Astrocyte of the spinal cord (primary cell): ENCODE data around the gene LRRC52.

Source experiments
- DNase-seq: peaks from one replicate; pipeline ENCODE4 v3.0.0; 2011; ENCODE audit warnings: low read depth, low spot score
- H3K4me3 ChIP-seq: 2 replicates; pipeline ENCODE4 v1.5.1; 2011; ENCODE audit warnings: low read depth, mild to moderate bottlenecking, low read length, moderate library complexity
- in situ Hi-C: cut with HindIII; loops from 2 replicates; pipeline ENCODE4 v1.10.0; 2017; ENCODE audit warnings: low sequenced_read_pairs
- TF ChIP-seq, protein P1 (sequence below): IDR thresholded peaks from 2 replicates; pipeline ENCODE4 v1.5.1; 2012; ENCODE audit warnings: low read depth, mild to moderate bottlenecking, low read length, inconsistent platforms

Gene LRRC52

DNA sequence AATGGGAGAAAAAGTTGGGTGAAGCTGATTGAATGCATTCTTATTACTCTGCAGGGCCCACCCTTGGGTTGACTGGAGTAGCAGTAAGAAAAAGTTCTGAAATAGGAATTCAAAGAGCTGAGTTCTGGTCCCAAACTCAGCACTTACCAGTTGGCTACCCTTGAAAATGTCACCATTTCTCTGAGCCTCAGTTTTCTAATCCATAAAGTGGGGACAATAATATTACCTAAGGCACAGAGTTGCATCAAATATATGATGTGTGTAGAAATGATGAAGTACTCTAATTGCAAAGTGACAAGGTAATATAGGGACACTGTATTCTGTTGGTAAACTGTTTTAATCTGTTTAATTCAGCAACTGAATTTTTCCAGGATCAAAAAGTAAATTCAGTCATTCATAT lies 1.2 kb downstream of the LRRC52 start:
- in situ Hi-C loops, result no loop called here
- H3K4me3 ChIP-seq, result no peak overlapping the region
- TF ChIP-seq, protein P1, sequence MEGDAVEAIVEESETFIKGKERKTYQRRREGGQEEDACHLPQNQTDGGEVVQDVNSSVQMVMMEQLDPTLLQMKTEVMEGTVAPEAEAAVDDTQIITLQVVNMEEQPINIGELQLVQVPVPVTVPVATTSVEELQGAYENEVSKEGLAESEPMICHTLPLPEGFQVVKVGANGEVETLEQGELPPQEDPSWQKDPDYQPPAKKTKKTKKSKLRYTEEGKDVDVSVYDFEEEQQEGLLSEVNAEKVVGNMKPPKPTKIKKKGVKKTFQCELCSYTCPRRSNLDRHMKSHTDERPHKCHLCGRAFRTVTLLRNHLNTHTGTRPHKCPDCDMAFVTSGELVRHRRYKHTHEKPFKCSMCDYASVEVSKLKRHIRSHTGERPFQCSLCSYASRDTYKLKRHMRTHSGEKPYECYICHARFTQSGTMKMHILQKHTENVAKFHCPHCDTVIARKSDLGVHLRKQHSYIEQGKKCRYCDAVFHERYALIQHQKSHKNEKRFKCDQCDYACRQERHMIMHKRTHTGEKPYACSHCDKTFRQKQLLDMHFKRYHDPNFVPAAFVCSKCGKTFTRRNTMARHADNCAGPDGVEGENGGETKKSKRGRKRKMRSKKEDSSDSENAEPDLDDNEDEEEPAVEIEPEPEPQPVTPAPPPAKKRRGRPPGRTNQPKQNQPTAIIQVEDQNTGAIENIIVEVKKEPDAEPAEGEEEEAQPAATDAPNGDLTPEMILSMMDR, result no peak
- DNase-seq, result no peak

DNA sequence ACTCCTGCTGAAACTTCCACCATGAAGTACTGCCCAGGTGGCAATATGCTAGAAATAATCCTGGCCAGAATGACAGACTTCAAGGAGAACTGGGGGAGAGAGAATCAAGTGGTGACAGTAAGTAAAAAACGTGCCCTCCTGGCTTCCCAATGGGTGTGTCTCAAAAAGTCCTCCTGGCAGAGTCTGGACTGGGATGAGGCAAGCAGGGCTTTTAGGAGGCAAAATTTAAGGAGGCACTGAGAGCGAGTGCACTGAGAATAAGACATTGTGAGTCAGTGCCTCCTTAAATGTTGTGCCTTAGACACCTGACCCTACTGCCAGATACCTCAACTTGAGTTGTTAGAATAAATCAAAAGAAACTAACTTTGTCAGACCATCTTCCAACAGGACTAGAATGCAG lies 2.2 kb downstream of the LRRC52 start:
- TF ChIP-seq, protein P1, result no peak

DNA sequence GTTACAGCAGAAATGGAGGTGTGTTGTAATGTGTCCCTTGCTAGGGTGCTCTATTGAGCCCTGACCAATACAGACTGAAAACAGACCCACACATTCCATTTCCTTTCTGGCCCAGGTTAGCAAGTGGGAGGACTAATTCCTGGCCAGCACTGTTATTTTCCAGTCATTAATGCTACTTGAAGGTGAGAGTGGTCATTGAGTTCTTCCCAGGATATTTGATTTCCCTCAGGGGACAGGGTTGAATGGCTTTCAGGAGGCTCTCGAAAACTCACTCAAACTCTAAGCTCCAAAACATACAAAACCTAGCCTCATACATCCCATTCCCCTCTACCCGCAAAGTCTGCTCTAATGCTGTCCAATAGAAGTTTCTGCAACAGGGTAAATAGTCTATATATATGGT lies 6.2 kb downstream of the LRRC52 start:
- TF ChIP-seq, protein P1, result no peak
- DNase-seq, result no peak
- H3K4me3 ChIP-seq, result no peak overlapping the region
- in situ Hi-C loops, result no loop called here

More for the DNA sequence above, 2.2 kb downstream of the LRRC52 start:
- H3K4me3 ChIP-seq, result no peak overlapping the region
- in situ Hi-C loops, result no loop called here
- no peak for DNase-seq

DNA sequence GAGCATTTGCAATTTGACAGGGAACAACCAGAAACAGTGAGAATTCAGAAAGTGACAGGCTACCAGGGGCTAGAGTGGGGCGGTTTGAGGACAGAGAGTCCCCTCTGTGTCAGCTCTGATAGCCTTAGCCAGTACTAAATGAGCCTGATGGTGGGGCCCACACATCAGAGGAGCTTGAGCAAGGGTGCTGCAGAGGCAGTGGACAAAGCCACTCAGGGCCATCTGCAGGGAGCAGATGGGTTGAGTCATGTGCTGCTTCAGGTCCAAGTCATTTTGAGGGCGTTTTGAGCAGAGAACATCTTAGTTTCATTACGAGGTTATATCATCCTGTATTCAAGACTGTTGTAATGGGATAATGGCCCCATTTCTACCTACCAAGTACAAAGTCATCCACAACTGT lies 7.7 kb downstream of the LRRC52 start:
- in situ Hi-C loops, result no loop called here
- TF ChIP-seq, protein P1, result no peak
- H3K4me3 ChIP-seq, result no peak overlapping the region
- no peak for DNase-seq

DNA sequence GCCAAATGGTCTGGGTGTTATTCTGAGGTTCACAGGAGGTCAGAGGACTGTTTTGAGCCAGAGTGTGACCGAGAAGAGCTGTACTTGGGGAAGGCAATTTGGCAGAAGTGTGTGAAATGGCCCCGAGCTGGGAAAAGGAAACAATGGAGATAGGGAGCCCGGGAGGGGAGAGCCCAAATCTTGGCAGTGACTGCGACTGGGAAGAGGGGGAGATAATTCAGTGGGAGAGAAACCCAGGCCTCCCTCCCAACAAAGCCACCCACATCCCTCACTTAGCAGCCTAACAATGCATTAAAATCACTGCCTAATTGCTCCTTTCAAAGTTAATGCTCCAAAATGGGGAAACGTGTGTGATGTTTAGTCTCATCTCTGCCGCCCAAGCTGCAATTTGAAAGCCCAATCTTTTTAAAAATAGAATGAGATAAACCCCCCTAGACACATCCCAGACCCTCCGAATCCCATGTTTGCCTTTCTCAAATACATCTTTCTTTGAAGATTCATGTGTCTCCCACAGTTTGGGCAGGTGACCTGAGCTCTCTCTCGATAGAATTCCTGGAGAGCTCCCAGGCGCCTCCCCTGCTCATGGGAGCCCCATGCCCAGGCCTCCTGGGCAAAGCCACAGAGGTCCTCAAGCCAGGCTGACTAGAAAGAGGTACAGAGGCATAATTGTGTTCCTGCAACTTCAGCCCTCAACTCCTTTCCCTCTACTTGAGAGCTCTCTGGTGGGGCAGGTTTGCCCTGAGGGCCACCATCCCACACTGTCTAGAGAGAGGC lies 17.3 kb downstream of the LRRC52 start:
- in situ Hi-C loops, result no loop called here
- TF ChIP-seq, protein P1, result no peak
- no peak for DNase-seq
- no peak overlapping the region for H3K4me3 ChIP-seq

DNA sequence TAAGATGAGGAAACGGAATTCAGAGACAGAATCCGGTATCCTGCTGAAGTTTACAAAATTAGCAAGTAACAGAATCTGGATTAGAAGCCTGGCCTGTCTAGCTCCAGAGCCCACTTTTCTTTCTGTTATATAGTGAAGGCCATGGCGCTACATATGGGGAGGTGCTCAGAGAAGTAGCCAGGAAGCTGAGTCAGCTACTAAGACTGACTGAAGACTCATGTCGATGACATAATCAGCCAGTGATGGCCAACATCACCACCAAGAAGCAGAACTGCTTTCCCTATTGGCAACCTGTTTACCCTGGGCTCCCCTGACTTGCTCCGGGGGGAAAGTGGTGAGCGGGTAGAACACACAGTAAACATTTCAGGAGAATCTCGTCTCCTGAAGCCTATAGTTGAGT lies 18.8 kb downstream of the LRRC52 start:
- TF ChIP-seq, protein P1, result no peak
- no peak overlapping the region for H3K4me3 ChIP-seq
- no peak for DNase-seq
- in situ Hi-C loops, result no loop called here
